ENCODE results near the gene RGS3.
A peak's percentile ranks its signal among the peaks of the same experiment; 100 is the strongest.

The RGS3 gene

GRCh38 chr9:113630386-113631136 lies 167.0 kb downstream of the RGS3 start:
- no peak overlapping the region for H3K4me3 ChIP-seq (ENCODE audit: low read length)
- H3K9ac ChIP-seq (ENCODE audit: low read depth, low read length): no peak overlapping the region
- H3K9me3 ChIP-seq (replicated peaks; ENCODE audit: low read length): no peaks in the 10 kb centered on the region
- no peaks in the 10 kb centered on the region for H3K36me3 ChIP-seq (ENCODE audit: insufficient read depth, low read length)
- no peak overlapping the region for H3K4me2 ChIP-seq (ENCODE audit: low read length)
- peaks cover 39% of the 10 kb centered on the region for H3K4me1 ChIP-seq (ENCODE audit: control insufficient read depth, insufficient read depth, low read length)
- H3K27me3 ChIP-seq (ENCODE audit: control insufficient read depth, insufficient read depth, low read length): no peaks in the 10 kb centered on the region

GRCh38 chr9:113631137-113631765 lies 167.7 kb downstream of the RGS3 start:
- Histone ChIP-seq H3K4me1 (ENCODE audit: control insufficient read depth, insufficient read depth, low read length) (peaks cover 44% of the 10 kb centered on the region), H3K36me3 (ENCODE audit: insufficient read depth, low read length) (no peaks in the 10 kb centered on the region), H3K27me3 (ENCODE audit: control insufficient read depth, insufficient read depth, low read length) (no peaks in the 10 kb centered on the region), H3K9me3 (replicated peaks; ENCODE audit: low read length) (no peaks in the 10 kb centered on the region), H3K9ac (ENCODE audit: low read depth, low read length) (no peak overlapping the region), H3K4me2 (ENCODE audit: low read length) (no peak overlapping the region), H3K4me3 (ENCODE audit: low read length) (no peak overlapping the region)

- no peaks in the 10 kb centered on the region for H3K27me3 ChIP-seq (ENCODE audit: control insufficient read depth, insufficient read depth, low read length)
Measured at GRCh38 chr9:113631871-113632665, 168.5 kb downstream of the RGS3 start.

GRCh38 chr9:113632776-113633590 lies 169.5 kb downstream of the RGS3 start:
- H3K4me1 ChIP-seq (ENCODE audit: control insufficient read depth, insufficient read depth, low read length): peaks cover 43% of the 10 kb centered on the region
- H3K9me3 ChIP-seq (replicated peaks; ENCODE audit: low read length): no peaks in the 10 kb centered on the region
- no peak overlapping the region for H3K4me3 ChIP-seq (ENCODE audit: low read length)

More at GRCh38 chr9:113631871-113632665, 168.5 kb downstream of the RGS3 start:
- peaks cover 43% of the 10 kb centered on the region for H3K4me1 ChIP-seq (ENCODE audit: control insufficient read depth, insufficient read depth, low read length)
- no peak overlapping the region for H3K4me3 ChIP-seq (ENCODE audit: low read length)
- no peak overlapping the region for H3K4me2 ChIP-seq (ENCODE audit: low read length)
- no peak overlapping the region for H3K9ac ChIP-seq (ENCODE audit: low read depth, low read length)
- H3K36me3 ChIP-seq (ENCODE audit: insufficient read depth, low read length): no peaks in the 10 kb centered on the region
- H3K9me3 ChIP-seq (replicated peaks; ENCODE audit: low read length): no peaks in the 10 kb centered on the region

GRCh38 chr9:113633782-113634595 lies 170.5 kb downstream of the RGS3 start:
- Histone ChIP-seq H3K4me3 (ENCODE audit: low read length) (no peak overlapping the region), H3K4me2 (ENCODE audit: low read length) (no peak overlapping the region), H3K9ac (ENCODE audit: low read depth, low read length) (no peak overlapping the region), H3K27me3 (ENCODE audit: control insufficient read depth, insufficient read depth, low read length) (no peaks in the 10 kb centered on the region), H3K9me3 (replicated peaks; ENCODE audit: low read length) (no peaks in the 10 kb centered on the region), H3K36me3 (ENCODE audit: insufficient read depth, low read length) (no peaks in the 10 kb centered on the region), H3K4me1 (ENCODE audit: control insufficient read depth, insufficient read depth, low read length) (peaks cover 43% of the 10 kb centered on the region)

More at GRCh38 chr9:113632776-113633590, 169.5 kb downstream of the RGS3 start:
- Histone ChIP-seq H3K36me3 (ENCODE audit: insufficient read depth, low read length) (no peaks in the 10 kb centered on the region), H3K4me2 (ENCODE audit: low read length) (no peak overlapping the region), H3K27me3 (ENCODE audit: control insufficient read depth, insufficient read depth, low read length) (no peaks in the 10 kb centered on the region), H3K9ac (ENCODE audit: low read depth, low read length) (no peak overlapping the region)

- H3K4me2 ChIP-seq (ENCODE audit: low read length): no peak overlapping the region
- no peak overlapping the region for H3K4me3 ChIP-seq (ENCODE audit: low read length)
- peaks cover 43% of the 10 kb centered on the region for H3K4me1 ChIP-seq (ENCODE audit: control insufficient read depth, insufficient read depth, low read length)
- no peaks in the 10 kb centered on the region for H3K27me3 ChIP-seq (ENCODE audit: control insufficient read depth, insufficient read depth, low read length)
- H3K9me3 ChIP-seq (replicated peaks; ENCODE audit: low read length): no peaks in the 10 kb centered on the region
- H3K36me3 ChIP-seq (ENCODE audit: insufficient read depth, low read length): no peaks in the 10 kb centered on the region
- H3K9ac ChIP-seq (ENCODE audit: low read depth, low read length): no peak overlapping the region
Measured at GRCh38 chr9:113634596-113635515, 171.3 kb downstream of the RGS3 start.

GRCh38 chr9:113635586-113635985 lies 172.1 kb downstream of the RGS3 start:
- H3K9ac ChIP-seq (ENCODE audit: low read depth, low read length): peak overlapping the region; percentile 11
- H3K4me1 ChIP-seq (ENCODE audit: control insufficient read depth, insufficient read depth, low read length): peaks cover 43% of the 10 kb centered on the region

GRCh38 chr9:113636165-113636564 lies 172.6 kb downstream of the RGS3 start:
- Histone ChIP-seq H3K9me3 (replicated peaks; ENCODE audit: low read length) (no peaks in the 10 kb centered on the region), H3K36me3 (ENCODE audit: insufficient read depth, low read length) (no peaks in the 10 kb centered on the region), H3K27me3 (ENCODE audit: control insufficient read depth, insufficient read depth, low read length) (no peaks in the 10 kb centered on the region), H3K4me2 (ENCODE audit: low read length) (peak overlapping the region; percentile 21), H3K4me3 (ENCODE audit: low read length) (no peak overlapping the region), H3K4me1 (ENCODE audit: control insufficient read depth, insufficient read depth, low read length) (peaks cover 43% of the 10 kb centered on the region), H3K9ac (ENCODE audit: low read depth, low read length) (peak overlapping the region; percentile 11)

More at GRCh38 chr9:113635586-113635985, 172.1 kb downstream of the RGS3 start:
- H3K9me3 ChIP-seq (replicated peaks; ENCODE audit: low read length): no peaks in the 10 kb centered on the region
- H3K27me3 ChIP-seq (ENCODE audit: control insufficient read depth, insufficient read depth, low read length): no peaks in the 10 kb centered on the region
- H3K4me2 ChIP-seq (ENCODE audit: low read length): peak overlapping the region; percentile 21
- no peak overlapping the region for H3K4me3 ChIP-seq (ENCODE audit: low read length)
- H3K36me3 ChIP-seq (ENCODE audit: insufficient read depth, low read length): no peaks in the 10 kb centered on the region

- Histone ChIP-seq H3K4me3 (ENCODE audit: low read length) (no peak overlapping the region), H3K4me2 (ENCODE audit: low read length) (no peak overlapping the region), H3K9me3 (replicated peaks; ENCODE audit: low read length) (no peaks in the 10 kb centered on the region), H3K27me3 (ENCODE audit: control insufficient read depth, insufficient read depth, low read length) (no peaks in the 10 kb centered on the region), H3K4me1 (ENCODE audit: control insufficient read depth, insufficient read depth, low read length) (peaks cover 39% of the 10 kb centered on the region), H3K36me3 (ENCODE audit: insufficient read depth, low read length) (no peaks in the 10 kb centered on the region), H3K9ac (ENCODE audit: low read depth, low read length) (no peak overlapping the region)
Measured at GRCh38 chr9:113636693-113637092, 173.2 kb downstream of the RGS3 start.

GRCh38 chr9:113638490-113638889 lies 175.0 kb downstream of the RGS3 start:
- Histone ChIP-seq H3K4me3 (ENCODE audit: low read length) (no peak overlapping the region), H3K9me3 (replicated peaks; ENCODE audit: low read length) (no peaks in the 10 kb centered on the region), H3K9ac (ENCODE audit: low read depth, low read length) (no peak overlapping the region), H3K4me2 (ENCODE audit: low read length) (no peak overlapping the region), H3K27me3 (ENCODE audit: control insufficient read depth, insufficient read depth, low read length) (no peaks in the 10 kb centered on the region), H3K36me3 (ENCODE audit: insufficient read depth, low read length) (no peaks in the 10 kb centered on the region), H3K4me1 (ENCODE audit: control insufficient read depth, insufficient read depth, low read length) (peaks cover 24% of the 10 kb centered on the region)

All from skeletal muscle satellite cell (primary cell).